HK-2 (cell line): ENCODE data around the gene UBAP1L.
"Not testable (repeated sequence)": the region's sequence is repeated elsewhere in the genome, so short reads cannot be mapped to it uniquely, and the experiment has no call there.

ENCODE experiments used
- DNase-seq: peaks from one replicate; pipeline ENCODE4 v3.0.0-alpha.2; 2018; ENCODE audit not compliant: unreplicated experiment

Gene UBAP1L

GRCh38 chr15:65044218-65044617 lies 70.8 kb downstream of the UBAP1L start:
- not testable (repeated sequence) for DNase-seq

GRCh38 chr15:65042776-65043327 lies 72.1 kb downstream of the UBAP1L start:
- no peak for DNase-seq
